Measurements from ENCODE around the gene CEP104.

The CEP104 gene

GRCh38 chr1:3869751-3870301, 12.8 kb upstream of the CEP104 start:
- no peak for DNase-seq (ENCODE audit: low read depth in 3 of 3, low spot score in 1 of 3)

- DNase-seq (ENCODE audit: low read depth in 3 of 3, low spot score in 1 of 3), result no peak
Measured at GRCh38 chr1:3868464-3869006, 11.5 kb upstream of the CEP104 start.

GRCh38 chr1:3865606-3866160, 8.7 kb upstream of the CEP104 start:
- no peak for DNase-seq (ENCODE audit: low read depth in 3 of 3, low spot score in 1 of 3)

GRCh38 chr1:3864884-3865283, 7.9 kb upstream of the CEP104 start:
- DNase-seq (ENCODE audit: low read depth in 3 of 3, low spot score in 1 of 3), result no peak

- no peak for DNase-seq (ENCODE audit: low read depth in 3 of 3, low spot score in 1 of 3)
Measured at GRCh38 chr1:3863231-3863935, 6.4 kb upstream of the CEP104 start.

- no peak for DNase-seq (ENCODE audit: low read depth in 3 of 3, low spot score in 1 of 3)
Measured at GRCh38 chr1:3858231-3858981, 1.4 kb upstream of the CEP104 start.

- DNase-seq (ENCODE audit: low read depth in 3 of 3, low spot score in 1 of 3), result peak in 1 of 3 donors; percentile 4
Measured at GRCh38 chr1:3857791-3858129, 749 bp upstream of the CEP104 start.

- DNase-seq (ENCODE audit: low read depth in 3 of 3, low spot score in 1 of 3), result no peak
Measured at GRCh38 chr1:3852711-3853485, 4.1 kb downstream of the CEP104 start.

- no peak for DNase-seq (ENCODE audit: low read depth in 3 of 3, low spot score in 1 of 3)
Measured at GRCh38 chr1:3852091-3852490, 4.9 kb downstream of the CEP104 start.

- no peak for DNase-seq (ENCODE audit: low read depth in 3 of 3, low spot score in 1 of 3)
Measured at GRCh38 chr1:3851292-3851691, 5.7 kb downstream of the CEP104 start.

- no peak for DNase-seq (ENCODE audit: low read depth in 3 of 3, low spot score in 1 of 3)
Measured at GRCh38 chr1:3850857-3851256, 6.2 kb downstream of the CEP104 start.

- DNase-seq (ENCODE audit: low read depth in 3 of 3, low spot score in 1 of 3), result no peak
Measured at GRCh38 chr1:3847081-3847480, 9.9 kb downstream of the CEP104 start.

- no peak for DNase-seq (ENCODE audit: low read depth in 3 of 3, low spot score in 1 of 3)
Measured at GRCh38 chr1:3846541-3846940, 10.5 kb downstream of the CEP104 start.

- DNase-seq (ENCODE audit: low read depth in 3 of 3, low spot score in 1 of 3), result no peak
Measured at GRCh38 chr1:3842912-3843311, 14.1 kb downstream of the CEP104 start.

- no peak for DNase-seq (ENCODE audit: low read depth in 3 of 3, low spot score in 1 of 3)
Measured at GRCh38 chr1:3841491-3841890, 15.5 kb downstream of the CEP104 start.

- DNase-seq (ENCODE audit: low read depth in 3 of 3, low spot score in 1 of 3), result no peak
Measured at GRCh38 chr1:3838788-3839187, 18.2 kb downstream of the CEP104 start.

- no peak for DNase-seq (ENCODE audit: low read depth in 3 of 3, low spot score in 1 of 3)
Measured at GRCh38 chr1:3837685-3838084, 19.3 kb downstream of the CEP104 start.

GRCh38 chr1:3837200-3837599, 19.8 kb downstream of the CEP104 start:
- no peak for DNase-seq (ENCODE audit: low read depth in 3 of 3, low spot score in 1 of 3)

- DNase-seq (ENCODE audit: low read depth in 3 of 3, low spot score in 1 of 3), result no peak
Measured at GRCh38 chr1:3836421-3836820, 20.6 kb downstream of the CEP104 start.

- no peak for DNase-seq (ENCODE audit: low read depth in 3 of 3, low spot score in 1 of 3)
Measured at GRCh38 chr1:3834701-3835100, 22.3 kb downstream of the CEP104 start.

- no peak for DNase-seq (ENCODE audit: low read depth in 3 of 3, low spot score in 1 of 3)
Measured at GRCh38 chr1:3831689-3832088, 25.3 kb downstream of the CEP104 start.
